Trophoblast cell (in vitro differentiated cells and primary cell): ENCODE data around the gene PTPRO.

Experiments
- DNase-seq, 2 donors: peaks; one replicate each; pipeline ENCODE4 v3.0.0-alpha.2; 2016
- H2AFZ ChIP-seq: 2 replicates; pipeline ENCODE4 v1.6.1; 2013; ENCODE audit warnings: low read length, moderate library complexity, mild to moderate bottlenecking; ENCODE audit not compliant: insufficient read depth, poor library complexity
- H2AK5ac ChIP-seq: 2 replicates; pipeline ENCODE4 v1.6.1; 2013; ENCODE audit warnings: mild to moderate bottlenecking, low read length
- H2BK120ac ChIP-seq: 2 replicates; pipeline ENCODE4 v1.6.1; 2013; ENCODE audit warnings: low read length, mild to moderate bottlenecking, moderate library complexity; ENCODE audit not compliant: insufficient read depth, poor library complexity
- H2BK12ac ChIP-seq: 2 replicates; pipeline ENCODE4 v1.6.1; 2013; ENCODE audit warnings: mild to moderate bottlenecking, low read length, moderate library complexity
- H2BK5ac ChIP-seq: 2 replicates; pipeline ENCODE4 v1.6.1; 2013; ENCODE audit warnings: low read length, low read depth, moderate library complexity, mild to moderate bottlenecking; ENCODE audit not compliant: poor library complexity
- H3K14ac ChIP-seq: 2 replicates; pipeline ENCODE4 v1.6.1; 2013; ENCODE audit warnings: mild to moderate bottlenecking, low read length
- H3K18ac ChIP-seq: 2 replicates; pipeline ENCODE4 v1.6.1; 2013; ENCODE audit warnings: mild to moderate bottlenecking, low read length
- H3K23ac ChIP-seq: 2 replicates; pipeline ENCODE4 v1.6.1; 2013; ENCODE audit warnings: low read length
- H3K27ac ChIP-seq: 2 replicates; pipeline ENCODE4 v1.5.1; 2013; ENCODE audit warnings: low read depth, mild to moderate bottlenecking, inconsistent platforms, low read length, moderate library complexity
- H3K27me3 ChIP-seq: 2 replicates; pipeline ENCODE4 v1.6.1; 2013; ENCODE audit warnings: inconsistent platforms, mild to moderate bottlenecking, low read length, moderate library complexity; ENCODE audit not compliant: insufficient read depth
- H3K36me3 ChIP-seq, 2 experiments: 1 replicate in 1 of 2; 2 replicates in 1 of 2; pipeline ENCODE4 v1.6.1; 2013; ENCODE audit warnings: low read length in 2 of 2, mild to moderate bottlenecking in 2 of 2, moderate library complexity in 1 of 2; ENCODE audit not compliant: insufficient read depth in 2 of 2, control insufficient read depth in 1 of 2
- H3K4ac ChIP-seq: 2 replicates; pipeline ENCODE4 v1.6.1; 2013; ENCODE audit warnings: low read depth, mild to moderate bottlenecking, low read length, moderate library complexity
- H3K4me1 ChIP-seq, 2 experiments: 1 replicate in 1 of 2; 2 replicates in 1 of 2; pipeline ENCODE4 v1.6.1; 2013; ENCODE audit warnings: low read length in 2 of 2, mild to moderate bottlenecking in 2 of 2, moderate library complexity in 1 of 2; ENCODE audit not compliant: insufficient read depth in 2 of 2, control insufficient read depth in 1 of 2
- H3K4me2 ChIP-seq: 2 replicates; pipeline ENCODE4 v1.6.1; 2013; ENCODE audit warnings: inconsistent platforms, mild to moderate bottlenecking, low read length, moderate library complexity
- H3K4me3 ChIP-seq: 2 replicates; pipeline ENCODE4 v1.5.1; 2013; ENCODE audit warnings: mild to moderate bottlenecking, low read depth, low read length, inconsistent platforms
- H3K79me1 ChIP-seq: one replicate; pipeline ENCODE4 v1.6.1; 2013; ENCODE audit warnings: low read length
- H3K79me2 ChIP-seq: 2 replicates; pipeline ENCODE4 v1.6.1; 2013; ENCODE audit warnings: low read length, mild to moderate bottlenecking; ENCODE audit not compliant: control insufficient read depth, insufficient read depth, poor library complexity
- H3K9ac ChIP-seq: 2 replicates; pipeline ENCODE4 v1.6.1; 2013; ENCODE audit warnings: mild to moderate bottlenecking, low read length
- H3K9me3 ChIP-seq: 2 replicates; pipeline ENCODE4 v1.6.1; 2013; ENCODE audit warnings: low read depth, mild to moderate bottlenecking, control low read depth, inconsistent platforms, low read length; ENCODE audit not compliant: insufficient read depth
- H4K12ac ChIP-seq: 2 replicates; pipeline ENCODE4 v1.6.1; 2013; ENCODE audit warnings: low read depth, mild to moderate bottlenecking, low read length, moderate library complexity
- H4K8ac ChIP-seq: 2 replicates; pipeline ENCODE4 v1.6.1; 2013; ENCODE audit warnings: low read depth, mild to moderate bottlenecking, low read length, moderate library complexity
- H4K91ac ChIP-seq: one replicate; pipeline ENCODE4 v1.6.1; 2013; ENCODE audit warnings: low read depth, mild to moderate bottlenecking, low read length, moderate library complexity
- WGBS: extraction: QIAGEN DNeasy Blood & Tissue Kit; methylation state at CpG from one replicate; pipeline ENCODE4 v1.1.7; 2013; ENCODE audit warnings: missing lambda C conversion rate; ENCODE audit not compliant: insufficient read length, insufficient coverage; ENCODE audit errors: extremely low coverage; 5-methylcytosine and 5-hydroxymethylcytosine counted together

PTPRO gene

DNA sequence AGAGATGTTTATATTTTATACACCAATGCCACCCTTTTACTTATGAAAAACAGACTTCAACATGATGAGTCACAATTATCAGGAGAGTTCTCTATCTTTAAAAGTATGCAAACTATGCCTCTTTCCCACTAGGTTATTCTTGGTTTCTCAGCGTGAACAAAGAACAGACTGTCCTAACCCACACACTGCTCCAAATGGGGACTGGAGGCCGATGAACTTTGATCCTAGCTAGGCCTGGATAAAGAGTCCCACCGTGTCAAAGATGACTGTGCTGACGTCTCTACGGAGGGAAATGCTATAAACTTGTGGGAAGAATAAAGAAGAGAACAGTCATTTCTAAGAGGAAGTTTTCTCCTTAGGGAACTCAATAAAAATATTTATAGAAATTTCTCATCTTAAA, 306.8 kb downstream of the PTPRO start:
- Histone ChIP-seq H3K14ac (no peak overlapping the region), H3K27me3 (no peaks in the 10 kb centered on the region), H3K36me3 (no peaks in the 10 kb centered on the region), H4K91ac (no peak overlapping the region), H2BK12ac (no peak overlapping the region), H3K4me2 (no peak overlapping the region), H2AFZ (no peak overlapping the region), H4K8ac (no peak overlapping the region), H3K4me3 (no peak overlapping the region), H2BK120ac (no peak overlapping the region), H4K12ac (no peak overlapping the region), H3K27ac (no peak overlapping the region), H3K9me3 (no peaks in the 10 kb centered on the region), H3K79me2 (no peaks in the 10 kb centered on the region), H2AK5ac (no peak overlapping the region), H3K4ac (no peak overlapping the region), H3K9ac (no peak overlapping the region), H3K18ac (no peak overlapping the region), H2BK5ac (no peak overlapping the region), H3K23ac (no peak overlapping the region), H3K79me1 (peaks cover 4% of the 10 kb centered on the region), H3K4me1 (peaks cover 2 to 4% of the 10 kb centered on the region in 2 experiments)
- WGBS: no CpG with 5 or more reads among the region's 5 CpGs
- DNase-seq: peak; percentile 46 to 77

DNA sequence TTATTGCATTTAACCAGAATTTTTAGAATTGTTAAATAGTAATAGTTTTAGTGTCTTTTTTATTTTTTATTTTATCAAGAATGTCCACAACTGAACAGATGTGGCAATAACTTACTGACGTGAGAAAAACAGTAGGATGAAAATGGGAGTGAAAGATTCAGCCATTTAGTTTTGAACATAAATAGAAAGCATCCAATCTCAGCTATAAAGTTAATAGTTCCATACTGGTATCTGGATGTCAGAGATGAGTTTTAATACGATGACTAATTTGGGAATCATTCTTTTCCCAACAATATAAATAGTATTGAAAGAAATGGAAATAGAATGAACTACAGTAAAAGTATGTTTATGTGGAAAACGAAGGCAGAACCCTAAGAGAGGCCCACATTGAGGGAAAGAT, 307.5 kb downstream of the PTPRO start:
- Histone ChIP-seq H2AK5ac (no peak overlapping the region), H4K12ac (no peak overlapping the region), H3K79me1 (peaks cover 4% of the 10 kb centered on the region), H3K23ac (no peak overlapping the region), H3K9me3 (no peaks in the 10 kb centered on the region), H3K4ac (no peak overlapping the region), H2BK12ac (no peak overlapping the region), H3K79me2 (no peaks in the 10 kb centered on the region), H3K27me3 (no peaks in the 10 kb centered on the region), H3K27ac (peak overlapping the region; percentile 25), H3K18ac (no peak overlapping the region), H3K4me3 (no peak overlapping the region), H3K4me1 (peaks cover 2 to 4% of the 10 kb centered on the region in 2 experiments), H3K4me2 (no peak overlapping the region), H2AFZ (no peak overlapping the region), H2BK5ac (no peak overlapping the region), H4K91ac (no peak overlapping the region), H3K14ac (no peak overlapping the region), H4K8ac (no peak overlapping the region), H3K9ac (no peak overlapping the region), H3K36me3 (no peaks in the 10 kb centered on the region), H2BK120ac (no peak overlapping the region)
- no peak for DNase-seq
- WGBS: no CpG with 5 or more reads among the region's 3 CpGs

DNA sequence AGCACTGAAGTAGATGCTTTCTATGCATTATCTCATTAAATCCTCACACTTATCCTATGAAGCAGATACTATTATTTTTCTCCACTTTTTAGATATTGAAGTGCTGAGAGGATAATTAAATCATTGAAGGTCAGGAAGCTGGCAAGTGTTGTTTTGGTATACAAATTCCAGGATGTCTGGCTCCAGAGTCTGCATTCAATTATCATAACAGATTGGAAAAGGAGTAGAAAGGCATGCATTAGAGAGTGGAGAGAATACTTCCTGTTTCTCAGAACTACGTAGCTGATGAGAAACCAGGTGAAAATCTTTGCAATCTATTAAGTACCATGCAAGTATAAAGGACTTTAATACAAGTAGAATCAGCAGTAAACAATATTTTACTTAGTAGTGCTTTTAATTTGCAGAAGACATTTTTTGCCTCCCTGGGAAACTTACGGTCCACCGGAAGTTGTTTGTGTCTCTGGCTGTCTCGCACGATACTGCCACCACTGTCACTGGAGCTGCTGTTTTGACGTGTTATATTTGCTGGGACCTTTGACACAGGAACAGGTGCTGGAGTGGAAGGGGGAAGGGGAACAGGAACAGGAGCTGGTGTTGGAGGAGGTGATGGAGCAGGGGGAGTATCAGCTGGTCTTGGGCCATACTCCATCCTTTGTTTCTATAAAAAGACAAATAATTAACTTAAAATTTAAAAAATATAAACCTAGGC, 308.9 kb downstream of the PTPRO start:
- Histone ChIP-seq H2BK120ac (no peak overlapping the region), H4K91ac (peak overlapping the region; percentile 20), H4K8ac (peak overlapping the region; percentile 58), H3K79me2 (no peaks in the 10 kb centered on the region), H3K79me1 (peaks cover 4% of the 10 kb centered on the region), H3K23ac (no peak overlapping the region), H3K9me3 (no peaks in the 10 kb centered on the region), H3K4me2 (no peak overlapping the region), H3K14ac (no peak overlapping the region), H3K18ac (no peak overlapping the region), H2BK5ac (no peak overlapping the region), H2BK12ac (no peak overlapping the region), H2AK5ac (no peak overlapping the region), H3K27ac (no peak overlapping the region), H3K4ac (no peak overlapping the region), H4K12ac (no peak overlapping the region), H3K4me1 (peaks cover 2 to 4% of the 10 kb centered on the region in 2 experiments), H3K9ac (no peak overlapping the region), H3K36me3 (no peaks in the 10 kb centered on the region), H2AFZ (no peak overlapping the region), H3K4me3 (no peak overlapping the region), H3K27me3 (no peaks in the 10 kb centered on the region)
- DNase-seq: no peak
- WGBS: no CpG with 5 or more reads among the region's 6 CpGs

DNA sequence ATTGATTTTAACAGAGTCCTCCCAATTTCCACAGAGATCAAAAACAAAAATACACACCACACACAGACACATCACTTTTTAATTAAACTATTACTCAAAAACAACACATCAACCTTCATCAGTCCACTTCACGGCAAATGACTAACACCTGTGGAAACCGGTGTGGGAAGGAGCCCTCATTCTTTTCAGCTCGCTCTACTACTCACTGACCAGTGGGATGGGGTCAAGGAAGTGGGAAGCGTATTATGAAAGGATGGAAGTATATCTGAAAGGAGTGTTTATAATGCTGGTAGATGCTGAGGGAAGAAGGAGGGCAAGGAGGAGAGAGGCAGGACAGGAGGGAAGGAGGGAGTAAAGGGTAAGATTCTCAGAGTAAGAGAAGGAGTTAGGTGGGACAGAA, 310.4 kb downstream of the PTPRO start:
- Histone ChIP-seq H2BK5ac (no peak overlapping the region), H4K8ac (no peak overlapping the region), H3K4ac (no peak overlapping the region), H3K79me1 (peaks cover 4% of the 10 kb centered on the region), H3K9me3 (no peaks in the 10 kb centered on the region), H3K79me2 (no peaks in the 10 kb centered on the region), H2AFZ (no peak overlapping the region), H2AK5ac (no peak overlapping the region), H3K4me1 (peaks cover 2 to 4% of the 10 kb centered on the region in 2 experiments), H3K18ac (no peak overlapping the region), H3K4me3 (no peak overlapping the region), H2BK12ac (no peak overlapping the region), H3K9ac (no peak overlapping the region), H3K4me2 (no peak overlapping the region), H3K36me3 (no peaks in the 10 kb centered on the region), H3K27me3 (no peaks in the 10 kb centered on the region), H2BK120ac (peak overlapping the region; percentile 0), H3K14ac (no peak overlapping the region), H4K12ac (no peak overlapping the region), H3K23ac (no peak overlapping the region), H3K27ac (no peak overlapping the region), H4K91ac (no peak overlapping the region)
- no peak for DNase-seq
- 100% methylated on average over 2 of the region's 4 CpGs for WGBS
